Chondrocyte (in vitro differentiated cells): Measurements from ENCODE around the gene TMPO. TPM values are rescaled to one million over a fixed set of nuclear protein-coding genes. Genes with fewer than 3 reads are reported as not detected.
"Not testable (repeated sequence)": the region's sequence is repeated elsewhere in the genome, so short reads cannot be mapped to it uniquely, and the experiment has no call there.

ENCODE experiments used
- DNase-seq: peaks from one replicate; pipeline ENCODE4 v3.0.0; 2021; ENCODE audit warnings: mixed read lengths, low spot score
- H3K27ac Mint-ChIP-seq: one replicate; pipeline ENCODE4 v1.8.0; 2021; ENCODE audit warnings: mild to moderate bottlenecking, moderate library complexity, mixed read lengths; ENCODE audit not compliant: unreplicated experiment
- H3K27me3 Mint-ChIP-seq: 2 replicates; pipeline ENCODE4 v1.8.0; 2021; ENCODE audit warnings: low read depth, mixed read lengths
- H3K36me3 Mint-ChIP-seq: 2 replicates; pipeline ENCODE4 v1.8.0; 2021; ENCODE audit warnings: low read depth, mixed read lengths
- H3K4me1 Mint-ChIP-seq: 2 replicates; pipeline ENCODE4 v1.8.0; 2021; ENCODE audit warnings: low read depth, mild to moderate bottlenecking, mixed read lengths
- H3K4me3 Mint-ChIP-seq: one replicate; pipeline ENCODE4 v1.8.0; 2021; ENCODE audit warnings: mild to moderate bottlenecking, moderate library complexity, mixed read lengths; ENCODE audit not compliant: unreplicated experiment
- H3K9me3 Mint-ChIP-seq: 2 replicates; pipeline ENCODE4 v1.8.0; 2021; ENCODE audit warnings: low read depth, mixed read lengths
- total RNA-seq: library from RNA; stranded (reverse); gene quantifications from 3 replicates; pipeline ENCODE4 v1.2.1, GENCODE V29; 2021
- TF ChIP-seq, protein P1 (sequence below): fragments of 200-600 bp; sonication (generic); IDR thresholded peaks from 2 replicates; pipeline ENCODE4 v1.5.0; 2021; ENCODE audit warnings: antibody characterized with exemption, mild to moderate bottlenecking, moderate library complexity

Gene TMPO
- total RNA-seq, 1 donor from 2014 or later: 38.7 TPM

DNA sequence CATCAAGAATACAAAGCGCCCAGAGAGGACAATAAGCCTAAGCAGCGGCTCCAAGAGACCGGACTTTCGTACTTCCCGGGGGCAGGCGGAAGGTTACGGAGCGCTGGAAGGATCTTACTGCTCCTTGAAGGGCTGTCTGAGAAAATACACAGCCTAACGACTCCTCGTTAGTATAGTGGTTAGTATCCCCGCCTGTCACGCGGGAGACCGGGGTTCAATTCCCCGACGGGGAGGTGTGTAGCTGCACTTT lies 12.1 kb upstream of the TMPO start:
- peak overlapping the region; percentile 97 for H3K27ac Mint-ChIP-seq
- no peaks in the 10 kb centered on the region for H3K27me3 Mint-ChIP-seq
- TF ChIP-seq, protein P1, sequence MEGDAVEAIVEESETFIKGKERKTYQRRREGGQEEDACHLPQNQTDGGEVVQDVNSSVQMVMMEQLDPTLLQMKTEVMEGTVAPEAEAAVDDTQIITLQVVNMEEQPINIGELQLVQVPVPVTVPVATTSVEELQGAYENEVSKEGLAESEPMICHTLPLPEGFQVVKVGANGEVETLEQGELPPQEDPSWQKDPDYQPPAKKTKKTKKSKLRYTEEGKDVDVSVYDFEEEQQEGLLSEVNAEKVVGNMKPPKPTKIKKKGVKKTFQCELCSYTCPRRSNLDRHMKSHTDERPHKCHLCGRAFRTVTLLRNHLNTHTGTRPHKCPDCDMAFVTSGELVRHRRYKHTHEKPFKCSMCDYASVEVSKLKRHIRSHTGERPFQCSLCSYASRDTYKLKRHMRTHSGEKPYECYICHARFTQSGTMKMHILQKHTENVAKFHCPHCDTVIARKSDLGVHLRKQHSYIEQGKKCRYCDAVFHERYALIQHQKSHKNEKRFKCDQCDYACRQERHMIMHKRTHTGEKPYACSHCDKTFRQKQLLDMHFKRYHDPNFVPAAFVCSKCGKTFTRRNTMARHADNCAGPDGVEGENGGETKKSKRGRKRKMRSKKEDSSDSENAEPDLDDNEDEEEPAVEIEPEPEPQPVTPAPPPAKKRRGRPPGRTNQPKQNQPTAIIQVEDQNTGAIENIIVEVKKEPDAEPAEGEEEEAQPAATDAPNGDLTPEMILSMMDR: no peak
- peak overlapping the region; percentile 87 for H3K4me3 Mint-ChIP-seq
- H3K36me3 Mint-ChIP-seq: no peaks in the 10 kb centered on the region
- H3K9me3 Mint-ChIP-seq: no peaks in the 10 kb centered on the region
- DNase-seq: no peak
- peaks cover 12% of the 10 kb centered on the region for H3K4me1 Mint-ChIP-seq

DNA sequence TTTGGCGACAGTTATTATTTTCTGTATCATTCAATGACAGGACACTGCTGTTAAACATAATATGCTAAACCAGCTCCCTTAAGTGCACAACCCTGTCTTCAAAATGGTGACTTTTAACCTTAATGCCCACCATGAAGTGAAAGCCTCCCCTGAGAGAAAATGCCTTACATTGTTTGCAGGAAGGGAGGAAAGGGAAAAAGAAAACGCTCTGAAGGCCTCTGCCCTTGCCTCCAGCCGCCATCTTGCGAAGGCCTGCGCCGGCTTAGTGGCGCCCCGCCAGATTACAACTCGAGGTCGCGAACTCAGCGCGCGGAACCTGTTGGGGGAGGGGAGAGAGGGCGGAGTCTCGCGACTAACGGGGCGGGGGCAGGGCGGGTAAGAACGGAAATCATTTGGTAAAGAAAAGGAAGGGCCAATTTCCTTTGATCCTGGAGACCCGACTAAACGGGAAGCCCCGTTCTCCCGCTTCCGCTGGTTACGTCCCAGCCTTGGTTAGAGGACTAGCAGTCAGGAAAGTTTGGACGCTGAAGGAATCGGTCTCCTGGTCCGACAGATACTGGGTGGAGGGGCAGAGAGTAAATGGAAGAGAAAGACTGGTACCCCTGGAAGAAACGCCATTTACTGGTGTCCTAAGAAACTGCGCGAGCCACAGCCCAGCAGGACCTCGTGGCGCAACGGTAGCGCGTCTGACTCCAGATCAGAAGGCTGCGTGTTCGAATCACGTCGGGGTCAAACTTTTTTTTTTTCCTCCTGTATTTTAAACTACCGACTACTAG lies 11.6 kb upstream of the TMPO start:
- Mint-ChIP-seq H3K27me3 (no peaks in the 10 kb centered on the region), H3K4me1 (peaks cover 12% of the 10 kb centered on the region), H3K4me3 (peak overlapping the region; percentile 87), H3K27ac (peak overlapping the region; percentile 97), H3K9me3 (no peaks in the 10 kb centered on the region), H3K36me3 (no peaks in the 10 kb centered on the region)
- TF ChIP-seq, protein P1: no peak
- no peak for DNase-seq

DNA sequence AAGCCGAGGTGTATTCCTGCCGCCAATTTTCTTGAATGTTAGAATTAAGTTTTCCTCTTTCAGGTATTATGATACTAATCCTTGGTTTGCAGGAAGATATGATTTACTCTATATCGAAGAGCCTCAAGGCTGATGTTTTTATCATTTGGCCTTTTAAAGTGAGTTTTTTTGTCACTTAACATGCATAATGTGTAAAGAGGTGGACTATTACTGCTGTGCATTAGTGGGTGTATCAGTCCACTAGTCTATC lies 11.1 kb upstream of the TMPO start:
- no peaks in the 10 kb centered on the region for H3K36me3 Mint-ChIP-seq
- peak overlapping the region; percentile 87 for H3K4me3 Mint-ChIP-seq
- no peak for DNase-seq
- no peaks in the 10 kb centered on the region for H3K27me3 Mint-ChIP-seq
- H3K9me3 Mint-ChIP-seq: no peaks in the 10 kb centered on the region
- H3K27ac Mint-ChIP-seq: peak overlapping the region; percentile 97
- TF ChIP-seq, protein P1: no peak
- peaks cover 12% of the 10 kb centered on the region for H3K4me1 Mint-ChIP-seq

DNA sequence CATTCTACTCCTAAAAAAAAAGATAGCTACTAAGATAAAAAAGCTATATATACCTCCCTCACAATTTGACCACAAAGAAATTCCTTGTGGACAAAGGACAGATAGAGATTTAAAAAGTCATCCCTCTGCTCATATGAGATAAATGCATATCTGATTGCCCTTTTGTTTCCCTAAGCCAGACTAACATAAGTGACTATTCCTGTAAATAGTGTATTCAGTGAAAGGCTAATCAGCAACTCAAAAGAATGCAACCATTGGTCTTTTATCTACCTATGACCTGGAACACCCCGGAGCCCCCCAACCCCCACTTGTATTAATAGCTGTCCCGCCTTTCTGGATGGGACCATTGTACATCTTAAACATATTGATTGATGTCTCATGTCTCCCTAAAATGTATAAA lies 6.3 kb upstream of the TMPO start:
- DNase-seq: no peak
- H3K27ac Mint-ChIP-seq: no peak overlapping the region
- no peaks in the 10 kb centered on the region for H3K27me3 Mint-ChIP-seq
- H3K9me3 Mint-ChIP-seq: no peaks in the 10 kb centered on the region
- TF ChIP-seq, protein P1: no peak
- no peak overlapping the region for H3K4me3 Mint-ChIP-seq
- peaks cover 11% of the 10 kb centered on the region for H3K4me1 Mint-ChIP-seq
- no peaks in the 10 kb centered on the region for H3K36me3 Mint-ChIP-seq

DNA sequence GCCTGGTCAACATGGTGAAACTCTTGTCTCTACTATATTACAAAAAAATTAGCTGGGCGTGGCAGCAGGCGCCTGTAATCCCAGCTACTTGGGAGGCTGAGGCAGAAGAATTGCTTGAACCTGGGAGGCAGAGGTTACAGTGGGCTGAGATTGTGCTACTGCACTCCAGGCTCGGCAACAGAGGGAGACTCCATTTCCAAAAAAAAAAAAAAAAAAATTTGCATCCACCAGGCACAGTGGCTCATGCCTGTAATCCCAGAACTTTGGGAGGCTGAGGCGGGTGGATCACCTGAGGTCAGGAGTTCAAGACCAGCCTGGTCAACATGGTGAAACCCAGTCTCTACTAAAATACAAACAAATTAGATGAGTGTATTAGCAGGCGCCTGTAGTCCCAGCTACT lies 3.6 kb upstream of the TMPO start:
- not testable (repeated sequence) for DNase-seq, H3K36me3 Mint-ChIP-seq, H3K4me3 Mint-ChIP-seq, H3K27me3 Mint-ChIP-seq, H3K27ac Mint-ChIP-seq, H3K9me3 Mint-ChIP-seq
- peaks cover 16% of the 10 kb centered on the region for H3K4me1 Mint-ChIP-seq
